ENCODE measurements around the gene PIP. TPM values are rescaled to one million over a fixed set of nuclear protein-coding genes. Genes with fewer than 3 reads are reported as not detected.

Gene PIP
- total and polyA plus RNA-seq, 9 of the 15 experiments (the other 6 are each of a cell fraction or from before 2014, with no cell fraction given): not detected

GRCh38 chr7:143147070-143147469 lies 15.2 kb downstream of the PIP start (continued):
- TF ChIP-seq, protein P1, sequence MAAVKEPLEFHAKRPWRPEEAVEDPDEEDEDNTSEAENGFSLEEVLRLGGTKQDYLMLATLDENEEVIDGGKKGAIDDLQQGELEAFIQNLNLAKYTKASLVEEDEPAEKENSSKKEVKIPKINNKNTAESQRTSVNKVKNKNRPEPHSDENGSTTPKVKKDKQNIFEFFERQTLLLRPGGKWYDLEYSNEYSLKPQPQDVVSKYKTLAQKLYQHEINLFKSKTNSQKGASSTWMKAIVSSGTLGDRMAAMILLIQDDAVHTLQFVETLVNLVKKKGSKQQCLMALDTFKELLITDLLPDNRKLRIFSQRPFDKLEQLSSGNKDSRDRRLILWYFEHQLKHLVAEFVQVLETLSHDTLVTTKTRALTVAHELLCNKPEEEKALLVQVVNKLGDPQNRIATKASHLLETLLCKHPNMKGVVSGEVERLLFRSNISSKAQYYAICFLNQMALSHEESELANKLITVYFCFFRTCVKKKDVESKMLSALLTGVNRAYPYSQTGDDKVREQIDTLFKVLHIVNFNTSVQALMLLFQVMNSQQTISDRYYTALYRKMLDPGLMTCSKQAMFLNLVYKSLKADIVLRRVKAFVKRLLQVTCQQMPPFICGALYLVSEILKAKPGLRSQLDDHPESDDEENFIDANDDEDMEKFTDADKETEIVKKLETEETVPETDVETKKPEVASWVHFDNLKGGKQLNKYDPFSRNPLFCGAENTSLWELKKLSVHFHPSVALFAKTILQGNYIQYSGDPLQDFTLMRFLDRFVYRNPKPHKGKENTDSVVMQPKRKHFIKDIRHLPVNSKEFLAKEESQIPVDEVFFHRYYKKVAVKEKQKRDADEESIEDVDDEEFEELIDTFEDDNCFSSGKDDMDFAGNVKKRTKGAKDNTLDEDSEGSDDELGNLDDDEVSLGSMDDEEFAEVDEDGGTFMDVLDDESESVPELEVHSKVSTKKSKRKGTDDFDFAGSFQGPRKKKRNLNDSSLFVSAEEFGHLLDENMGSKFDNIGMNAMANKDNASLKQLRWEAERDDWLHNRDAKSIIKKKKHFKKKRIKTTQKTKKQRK (IDR thresholded peaks at IDR 0.05; ENCODE audit: borderline replicate concordance, low read depth, low read length): no peak

DNA sequence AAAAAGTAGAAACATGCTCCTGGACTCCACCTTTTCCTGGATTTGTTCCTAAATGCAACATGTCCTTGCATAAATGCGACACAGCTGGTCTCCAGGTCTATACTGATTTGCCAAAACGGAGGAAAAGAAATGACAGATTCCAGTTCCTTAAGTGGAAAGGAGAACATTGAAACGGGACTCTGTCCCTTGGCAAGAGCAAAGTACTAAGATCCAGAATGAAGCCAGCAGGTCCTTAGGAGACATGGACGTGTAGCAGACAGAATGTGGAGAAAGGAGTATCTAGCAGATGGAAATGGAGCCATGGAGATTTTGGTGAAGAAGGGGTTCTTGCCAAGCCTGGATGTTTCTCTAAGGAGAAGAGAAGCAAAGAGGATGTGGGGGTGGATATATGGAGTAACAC lies 16.2 kb downstream of the PIP start:
- Histone ChIP-seq H3K4me1 (replicated peaks in 1 of 2; ENCODE audit: control insufficient read depth in 2 of 2, insufficient read depth in 2 of 2, low read length in 2 of 2) (no peaks in the 10 kb centered on the region), H3K36me3 (ENCODE audit: control insufficient read depth, insufficient read depth, low read length) (no peaks in the 10 kb centered on the region), H3K9me1 (ENCODE audit: control insufficient read depth, insufficient read depth, low read length) (no peaks in the 10 kb centered on the region), H2AFZ (ENCODE audit: low read depth, low read length) (no peak overlapping the region), H3K27ac (ENCODE audit: extremely low read depth, low read depth, low read length) (no peak overlapping the region), H3K4me3 (no peak overlapping the region), H4K20me1 (replicated peaks; ENCODE audit: control insufficient read depth, insufficient read depth, low read length) (no peaks in the 10 kb centered on the region), H3K9ac (ENCODE audit: insufficient read depth in 1 of 2, low read depth in 2 of 2, low read length in 2 of 2) (no peak overlapping the region), H3K9me3 (replicated peaks; ENCODE audit: control insufficient read depth, insufficient read depth, low read depth, low read length) (no peaks in the 10 kb centered on the region), H3K4me2 (ENCODE audit: insufficient read depth, low read length) (no peak overlapping the region), H3K79me2 (ENCODE audit: control insufficient read depth, insufficient read depth, low read length) (no peaks in the 10 kb centered on the region), H3K27me3 (ENCODE audit: control insufficient read depth in 2 of 2, insufficient read depth in 2 of 2, low read length in 2 of 2) (no peaks in the 10 kb centered on the region)
- WGBS (ENCODE audit: insufficient coverage, low coverage, missing lambda C conversion rate): 0% methylated on average over 4 of the region's 4 CpGs
- ATAC-seq: no peak
- DNase-seq (ENCODE audit: extremely low read depth in 1 of 4, low spot score in 3 of 4): no peak
- CTCF ChIA-PET (ENCODE audit: low intra/inter-chr PET ratio): no interaction called here
- BruUV-seq (replicated peaks): no TSS peak
- in situ Hi-C loops (cut with MboI) (no loop called here), intact Hi-C loops (cut with micrococcal nuclease) (no loop called here)
- no peak for FAIRE-seq
- POLR2A ChIA-PET: no interaction called here
- no peak for TF ChIP-seq CHD7 (IDR thresholded peaks at IDR 0.05; ENCODE audit: low read depth, low read length)
- no peak for TF ChIP-seq BCOR (IDR thresholded peaks at IDR 0.05)
